HG03432 (cell line): ENCODE measurements around the gene PXDN.
"Not testable (repeated sequence)": the region's sequence is repeated elsewhere in the genome, so short reads cannot be mapped to it uniquely, and the experiment has no call there.

Experiments
- ATAC-seq: cut with Tn5 transposase; IDR thresholded peaks from one replicate; pipeline ENCODE4 v1.9.1; 2021; ENCODE audit warnings: mild to moderate bottlenecking, moderate library complexity; ENCODE audit not compliant: unreplicated experiment

The PXDN gene

DNA sequence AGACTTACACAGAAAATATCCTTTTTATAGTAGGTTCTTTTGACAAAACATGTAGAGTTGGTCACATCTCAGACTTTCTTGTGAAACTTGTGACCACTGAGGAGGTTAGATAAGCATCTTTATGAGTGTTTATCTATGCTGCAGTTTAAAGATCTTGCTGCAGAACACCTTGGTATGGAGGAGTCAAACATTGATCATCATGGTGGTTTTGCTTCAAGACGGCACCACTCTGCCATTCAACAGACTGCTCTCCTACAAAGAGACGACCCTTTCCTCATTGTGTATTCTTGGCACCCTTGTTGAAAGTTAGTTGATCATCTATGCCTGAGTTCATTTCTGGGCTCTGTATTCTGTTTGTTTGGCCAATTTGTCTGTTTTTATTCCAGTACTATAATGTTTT, 20.0 kb downstream of the PXDN start:
- not testable (repeated sequence) for ATAC-seq

DNA sequence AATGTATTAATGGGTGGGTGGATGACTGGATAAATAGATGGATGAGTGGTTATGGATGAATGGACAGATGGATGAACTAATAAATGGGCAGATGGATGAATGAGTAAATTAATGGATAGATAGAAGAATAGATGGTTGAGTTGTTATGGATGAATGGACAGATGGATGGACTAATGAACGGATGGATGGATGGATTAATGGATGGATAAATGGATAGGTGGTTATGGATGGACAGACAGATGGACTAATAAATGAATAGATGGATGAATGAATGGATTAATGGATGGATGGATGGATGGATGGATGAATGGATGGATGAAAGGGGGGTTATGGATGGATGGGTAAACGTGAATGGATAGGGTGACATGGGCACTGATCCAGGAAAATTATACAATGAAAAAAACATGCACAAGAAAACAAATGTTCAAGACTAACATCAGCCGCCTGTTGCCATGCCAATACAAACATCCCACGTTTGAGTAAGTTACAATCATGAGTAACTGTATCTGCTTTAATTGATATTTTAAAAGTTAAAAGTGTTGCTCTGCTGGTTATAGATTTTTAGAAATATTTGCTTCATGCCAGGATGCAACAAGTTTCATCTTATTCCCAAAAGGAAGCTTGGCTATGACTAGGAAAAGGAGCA, 20.8 kb downstream of the PXDN start:
- no peak for ATAC-seq

DNA sequence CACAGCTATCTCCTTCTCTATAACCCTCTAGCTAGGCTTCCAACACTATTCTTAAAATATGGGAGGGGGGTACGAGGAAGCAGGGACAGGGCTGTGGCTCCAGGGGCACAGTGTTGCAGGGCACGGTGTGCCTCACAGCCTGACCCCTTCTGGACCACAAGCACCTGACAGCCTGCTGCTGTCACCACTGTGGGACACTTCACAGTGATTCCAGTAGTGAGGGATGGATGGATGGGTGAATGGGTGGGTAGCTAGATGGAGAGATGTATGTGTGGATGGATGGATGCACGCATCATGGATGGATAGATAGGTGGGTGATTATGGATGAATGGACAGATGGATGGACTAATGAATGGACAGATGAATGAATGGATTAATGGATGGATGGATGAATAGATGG, 21.6 kb downstream of the PXDN start:
- no peak for ATAC-seq

- ATAC-seq = no peak
Measured at GRCh38 chr2:1721706-1722646, 22.3 kb downstream of the PXDN start.

GRCh38 chr2:1718339-1719220, 25.7 kb downstream of the PXDN start:
- ATAC-seq = no peak

GRCh38 chr2:1717113-1717512, 27.2 kb downstream of the PXDN start:
- ATAC-seq = no peak

DNA sequence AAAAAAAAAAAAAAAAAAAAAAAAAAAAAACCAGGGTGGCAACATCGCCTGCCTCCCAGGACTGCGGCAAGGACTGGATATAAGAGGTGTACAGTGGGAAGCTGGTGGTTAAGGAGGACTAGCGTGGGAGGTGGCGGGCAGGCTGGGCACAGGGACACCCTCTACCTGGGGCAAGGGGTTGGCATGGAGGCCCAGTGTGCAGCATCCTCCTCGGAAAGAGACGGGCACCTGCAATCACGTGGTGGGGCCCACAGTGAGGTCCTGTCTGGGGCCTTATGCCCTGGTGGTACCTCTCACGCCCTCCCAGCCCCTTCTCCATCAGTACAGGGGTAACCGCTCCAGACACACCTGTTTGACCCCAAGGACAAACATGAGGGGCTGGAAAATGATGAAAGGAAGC, 27.9 kb downstream of the PXDN start:
- no peak for ATAC-seq

GRCh38 chr2:1716014-1716305, 28.4 kb downstream of the PXDN start:
- ATAC-seq = not testable (repeated sequence)

DNA sequence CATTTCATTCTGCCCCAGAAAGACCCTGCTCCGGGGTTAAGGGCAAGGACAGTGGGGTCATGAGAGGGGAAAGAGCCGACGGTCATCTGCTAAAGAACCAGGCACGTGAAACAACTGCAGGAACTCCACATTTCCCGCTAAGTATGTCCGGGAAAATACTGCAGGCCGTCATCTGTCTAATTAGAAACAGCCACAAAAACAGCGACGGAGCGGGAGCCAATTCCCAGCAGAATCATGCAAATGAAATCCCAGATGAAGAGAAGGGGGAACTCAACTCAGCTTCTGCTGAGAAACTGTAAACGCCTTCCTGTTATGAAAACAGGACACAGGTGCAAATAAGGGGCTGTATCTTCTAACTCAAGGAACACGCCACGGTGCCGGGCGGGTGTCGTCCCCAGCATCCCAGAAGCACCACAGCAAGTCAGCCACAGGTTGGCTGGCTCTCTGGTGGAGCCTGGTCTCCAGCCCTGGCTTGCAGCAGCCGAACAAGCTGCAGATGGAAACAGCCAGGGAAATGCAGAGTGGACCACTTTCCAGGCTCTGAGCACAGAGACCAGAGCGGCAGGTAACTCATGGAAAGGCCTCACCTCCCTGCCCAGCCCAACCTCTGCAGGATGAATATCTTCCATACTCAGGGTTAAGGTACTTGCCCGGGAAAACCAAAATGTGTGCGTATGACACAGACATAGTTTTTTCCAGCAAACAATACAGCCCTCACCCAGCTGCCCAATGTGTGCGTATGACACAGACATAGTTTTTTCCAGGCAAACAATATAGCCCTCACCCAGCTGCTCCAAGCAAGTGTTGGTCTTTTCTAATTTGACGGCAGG, 28.9 kb downstream of the PXDN start:
- no peak for ATAC-seq

GRCh38 chr2:1714291-1715064, 29.8 kb downstream of the PXDN start:
- ATAC-seq = no peak

DNA sequence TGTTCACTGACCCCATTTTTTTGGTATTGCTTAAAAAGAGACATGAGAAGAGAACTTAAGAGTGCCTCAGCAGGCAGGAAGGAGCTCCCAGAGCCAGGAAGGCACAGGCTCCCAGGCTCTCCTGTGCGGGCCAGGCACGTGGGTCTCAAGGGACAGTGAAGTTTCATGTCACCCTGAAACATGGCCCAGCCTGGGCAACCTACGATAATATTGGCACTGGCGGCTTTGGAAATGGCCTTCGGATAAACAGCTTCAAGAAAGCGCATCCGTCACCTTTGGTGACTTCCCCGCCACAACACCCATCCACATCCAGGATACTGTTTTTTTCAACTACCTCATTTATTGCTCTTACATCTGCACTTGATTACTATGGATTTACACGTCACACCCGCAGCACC, 30.5 kb downstream of the PXDN start:
- ATAC-seq = no peak

GRCh38 chr2:1713142-1713838, 31.0 kb downstream of the PXDN start:
- ATAC-seq = no peak

- ATAC-seq = no peak
Measured at GRCh38 chr2:1709946-1710560, 34.3 kb downstream of the PXDN start.

GRCh38 chr2:1709335-1709605, 35.0 kb downstream of the PXDN start:
- no peak for ATAC-seq

- no peak for ATAC-seq
Measured at GRCh38 chr2:1708476-1709334, 35.6 kb downstream of the PXDN start.

DNA sequence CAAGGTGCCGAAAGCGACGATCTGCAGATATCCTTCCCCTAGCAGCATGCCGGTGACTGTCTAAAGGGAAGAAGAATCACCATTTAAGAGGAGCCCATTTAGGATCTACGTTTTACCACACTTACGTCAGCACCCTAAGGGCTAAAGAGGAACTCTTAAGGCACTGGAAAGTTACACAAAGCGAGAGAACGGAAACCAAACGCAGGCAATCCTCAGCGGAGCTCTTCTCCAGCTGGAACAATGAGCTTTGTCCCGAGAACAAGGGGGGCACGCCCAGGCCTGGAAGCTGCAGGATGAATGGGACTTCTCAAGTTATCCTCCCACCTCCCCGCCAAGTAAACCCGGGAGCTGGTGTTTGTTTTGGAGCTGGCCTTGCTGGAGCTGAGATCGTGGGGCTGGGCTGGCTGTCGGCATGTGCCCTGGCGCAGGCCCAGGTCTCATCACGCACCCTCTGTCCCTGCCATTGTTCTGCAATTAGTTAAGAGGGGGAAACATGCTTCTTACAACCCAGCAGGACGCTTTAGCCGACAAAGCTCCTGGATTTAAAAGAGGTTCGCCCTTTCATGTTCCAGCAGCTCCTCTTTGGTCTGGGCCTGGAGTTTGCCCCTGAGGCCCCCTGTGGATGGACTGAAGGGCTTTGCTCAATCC, 36.4 kb downstream of the PXDN start:
- ATAC-seq = no peak

DNA sequence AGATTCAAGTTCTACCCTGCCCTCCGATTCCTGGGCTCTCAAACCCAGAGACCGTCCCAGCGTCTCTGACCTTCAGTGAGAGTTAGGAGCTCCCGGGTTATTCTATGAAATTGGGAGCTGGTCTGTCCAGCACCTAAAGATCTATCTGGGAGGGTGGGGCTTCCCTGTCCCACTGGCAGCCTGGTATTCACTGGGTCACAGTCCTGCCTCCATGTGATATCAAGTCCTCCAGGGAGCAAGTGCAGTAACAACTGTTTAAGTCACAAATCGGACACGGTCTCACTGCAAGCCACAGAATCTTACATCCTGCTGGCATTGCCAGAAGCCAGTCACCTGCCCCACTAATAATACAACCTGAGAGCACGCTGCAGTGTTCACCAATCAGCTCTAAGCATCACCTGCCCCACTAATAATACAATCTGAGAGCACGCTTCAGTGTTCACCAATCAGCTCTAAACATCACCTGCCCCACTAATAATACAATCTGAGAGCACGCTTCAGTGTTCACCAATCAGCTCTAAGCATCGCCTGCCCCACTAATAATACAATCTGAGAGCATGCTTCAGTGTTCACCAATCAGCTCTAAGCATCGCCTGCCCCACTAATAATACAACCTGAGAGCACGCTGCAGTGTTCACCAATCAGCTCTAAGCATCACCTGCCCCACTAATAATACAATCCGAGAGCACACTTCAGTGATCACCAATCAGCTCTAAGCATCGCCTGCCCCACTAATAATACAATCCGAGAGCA, 38.0 kb downstream of the PXDN start:
- ATAC-seq = not testable (repeated sequence)
